ENCODE measurements around the gene PINK1.

PINK1 gene

DNA sequence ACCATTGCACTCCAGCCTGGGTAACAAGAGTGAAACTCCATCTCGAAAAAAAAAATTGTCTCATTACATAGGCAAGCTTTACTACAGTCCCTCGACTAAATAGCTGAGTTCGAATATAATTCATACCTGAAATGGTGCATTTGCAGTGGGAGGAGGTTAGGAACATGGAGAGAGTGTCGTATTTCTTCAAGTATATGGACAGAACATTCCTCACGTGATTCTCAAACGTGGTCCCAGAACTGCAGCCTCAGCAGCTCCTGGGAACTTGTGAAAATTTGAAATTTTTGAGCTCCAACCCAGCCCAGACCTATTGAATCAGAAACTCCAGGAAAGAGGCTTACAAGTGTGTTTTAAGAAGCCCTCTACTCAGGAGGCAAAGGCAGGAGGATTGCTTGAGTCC is 37.2 kb upstream of the PINK1 start:
- Histone ChIP-seq H4K20me1 (ENCODE audit: control insufficient read depth, insufficient read depth, low read depth, low read length) (no peaks in the 10 kb centered on the region), H3K27me3 (ENCODE audit: control insufficient read depth, low read length) (no peaks in the 10 kb centered on the region), H3K9me2 (replicated peaks; ENCODE audit: control insufficient read depth, low read length) (no peaks in the 10 kb centered on the region), H3K9me3 (ENCODE audit: control insufficient read depth, insufficient read depth, low read length) (no peaks in the 10 kb centered on the region), H3K36me3 (ENCODE audit: control insufficient read depth, low read length) (no peaks in the 10 kb centered on the region), H3K4me2 (ENCODE audit: low read length) (no peak overlapping the region), H3K4me1 (ENCODE audit: control insufficient read depth, low read length) (no peaks in the 10 kb centered on the region), H3F3A (ENCODE audit: control insufficient read depth, insufficient read depth) (no peaks in the 10 kb centered on the region), H3K27ac (ENCODE audit: low read depth, low read length) (no peak overlapping the region), H3K4me3 (ENCODE audit: low read length) (no peak overlapping the region), H3K79me2 (ENCODE audit: control insufficient read depth, low read length) (no peaks in the 10 kb centered on the region)
- TF ChIP-seq, protein P1, sequence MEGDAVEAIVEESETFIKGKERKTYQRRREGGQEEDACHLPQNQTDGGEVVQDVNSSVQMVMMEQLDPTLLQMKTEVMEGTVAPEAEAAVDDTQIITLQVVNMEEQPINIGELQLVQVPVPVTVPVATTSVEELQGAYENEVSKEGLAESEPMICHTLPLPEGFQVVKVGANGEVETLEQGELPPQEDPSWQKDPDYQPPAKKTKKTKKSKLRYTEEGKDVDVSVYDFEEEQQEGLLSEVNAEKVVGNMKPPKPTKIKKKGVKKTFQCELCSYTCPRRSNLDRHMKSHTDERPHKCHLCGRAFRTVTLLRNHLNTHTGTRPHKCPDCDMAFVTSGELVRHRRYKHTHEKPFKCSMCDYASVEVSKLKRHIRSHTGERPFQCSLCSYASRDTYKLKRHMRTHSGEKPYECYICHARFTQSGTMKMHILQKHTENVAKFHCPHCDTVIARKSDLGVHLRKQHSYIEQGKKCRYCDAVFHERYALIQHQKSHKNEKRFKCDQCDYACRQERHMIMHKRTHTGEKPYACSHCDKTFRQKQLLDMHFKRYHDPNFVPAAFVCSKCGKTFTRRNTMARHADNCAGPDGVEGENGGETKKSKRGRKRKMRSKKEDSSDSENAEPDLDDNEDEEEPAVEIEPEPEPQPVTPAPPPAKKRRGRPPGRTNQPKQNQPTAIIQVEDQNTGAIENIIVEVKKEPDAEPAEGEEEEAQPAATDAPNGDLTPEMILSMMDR (IDR thresholded peaks at IDR 0.05; ENCODE audit: low read depth, low read length, poor library complexity, severe bottlenecking) = no peak
- TF ChIP-seq EZH2phosphoT487 (IDR thresholded peaks at IDR 0.05; ENCODE audit: borderline replicate concordance, low read length) = no peak

DNA sequence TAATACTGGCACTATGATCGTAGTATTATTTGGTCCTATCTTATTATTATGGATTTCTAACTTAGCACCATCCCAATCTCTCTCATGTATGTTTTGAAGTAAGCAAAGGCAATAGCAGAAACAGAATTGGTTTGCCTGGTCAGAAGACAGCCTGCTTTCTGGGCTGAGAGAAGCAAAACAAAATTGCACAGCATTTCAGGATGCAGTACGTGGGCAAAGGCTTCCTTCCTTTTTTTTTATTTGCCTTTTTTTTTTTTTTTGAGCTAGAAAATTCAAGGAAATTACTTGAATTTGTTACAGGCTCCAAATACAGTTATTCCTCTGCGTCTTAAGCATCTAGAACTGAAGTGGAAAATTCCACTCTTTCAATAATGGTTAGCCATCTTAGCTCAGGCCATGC is 35.6 kb upstream of the PINK1 start:
- Histone ChIP-seq H3K9me3 (ENCODE audit: control insufficient read depth, insufficient read depth, low read length) (no peaks in the 10 kb centered on the region), H3K4me2 (ENCODE audit: low read length) (no peak overlapping the region), H3F3A (ENCODE audit: control insufficient read depth, insufficient read depth) (no peaks in the 10 kb centered on the region), H3K36me3 (ENCODE audit: control insufficient read depth, low read length) (no peaks in the 10 kb centered on the region), H3K27ac (ENCODE audit: low read depth, low read length) (no peak overlapping the region), H3K79me2 (ENCODE audit: control insufficient read depth, low read length) (no peaks in the 10 kb centered on the region), H3K4me1 (ENCODE audit: control insufficient read depth, low read length) (no peaks in the 10 kb centered on the region), H3K9me2 (replicated peaks; ENCODE audit: control insufficient read depth, low read length) (no peaks in the 10 kb centered on the region), H3K27me3 (ENCODE audit: control insufficient read depth, low read length) (no peaks in the 10 kb centered on the region), H4K20me1 (ENCODE audit: control insufficient read depth, insufficient read depth, low read depth, low read length) (no peaks in the 10 kb centered on the region), H3K4me3 (ENCODE audit: low read length) (no peak overlapping the region)
- no peak for TF ChIP-seq EZH2phosphoT487 (IDR thresholded peaks at IDR 0.05; ENCODE audit: borderline replicate concordance, low read length)
- TF ChIP-seq, protein P1 (IDR thresholded peaks at IDR 0.05; ENCODE audit: low read depth, low read length, poor library complexity, severe bottlenecking) = no peak

DNA sequence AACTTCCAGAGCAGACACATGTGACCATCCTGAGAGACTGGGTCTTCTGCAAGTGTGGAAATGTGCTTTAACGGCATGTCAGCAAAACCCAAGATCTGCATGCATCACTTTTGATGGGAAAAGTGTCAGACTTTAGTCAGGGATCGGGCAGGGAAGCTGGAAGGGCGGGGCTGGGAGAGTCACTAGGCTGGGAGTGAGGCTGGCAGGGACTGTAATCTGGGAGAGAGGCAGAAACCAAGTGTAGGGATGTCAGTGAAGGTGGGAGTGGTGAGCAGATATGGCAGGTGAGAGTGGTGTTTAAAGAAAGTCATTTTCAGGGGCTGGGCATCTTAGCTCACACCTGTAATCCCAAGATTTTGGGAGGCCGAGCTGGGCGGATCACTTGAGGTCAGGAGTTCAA is 33.1 kb upstream of the PINK1 start:
- no peaks in the 10 kb centered on the region for H3K9me2 ChIP-seq (replicated peaks; ENCODE audit: control insufficient read depth, low read length)
- H4K20me1 ChIP-seq (ENCODE audit: control insufficient read depth, insufficient read depth, low read depth, low read length) = no peaks in the 10 kb centered on the region
- H3K4me1 ChIP-seq (ENCODE audit: control insufficient read depth, low read length) = no peaks in the 10 kb centered on the region
- no peaks in the 10 kb centered on the region for H3K9me3 ChIP-seq (ENCODE audit: control insufficient read depth, insufficient read depth, low read length)
- H3K36me3 ChIP-seq (ENCODE audit: control insufficient read depth, low read length) = no peaks in the 10 kb centered on the region
- H3K4me2 ChIP-seq (ENCODE audit: low read length) = no peak overlapping the region
- H3K27ac ChIP-seq (ENCODE audit: low read depth, low read length) = no peak overlapping the region
- TF ChIP-seq, protein P1 (IDR thresholded peaks at IDR 0.05; ENCODE audit: low read depth, low read length, poor library complexity, severe bottlenecking) = no peak
- no peak for TF ChIP-seq EZH2phosphoT487 (IDR thresholded peaks at IDR 0.05; ENCODE audit: borderline replicate concordance, low read length)
- H3F3A ChIP-seq (ENCODE audit: control insufficient read depth, insufficient read depth) = no peaks in the 10 kb centered on the region
- H3K27me3 ChIP-seq (ENCODE audit: control insufficient read depth, low read length) = no peaks in the 10 kb centered on the region
- H3K79me2 ChIP-seq (ENCODE audit: control insufficient read depth, low read length) = no peaks in the 10 kb centered on the region
- no peak overlapping the region for H3K4me3 ChIP-seq (ENCODE audit: low read length)

Measured in DOHH2 (cell line).